Colonic mucosa (tissue), 4 donors: ENCODE measurements around the gene HECW1. TPM values are rescaled to one million over a fixed set of nuclear protein-coding genes. Genes with fewer than 3 reads are reported as not detected.

Experiments used
- DNase-seq: peaks from one replicate; pipeline ENCODE4 v3.0.0-alpha.2; 2020
- H3K27ac ChIP-seq: fragments of 200-600 bp; one replicate; pipeline ENCODE4 v1.8.0; 2021
- H3K27me3 ChIP-seq: fragments of 200-600 bp; one replicate; pipeline ENCODE4 v1.8.0; 2021
- H3K36me3 ChIP-seq: fragments of 200-600 bp; one replicate; pipeline ENCODE4 v1.8.0; 2021
- H3K4me1 ChIP-seq: fragments of 200-600 bp; one replicate; pipeline ENCODE4 v1.8.0; 2021; ENCODE audit warnings: mild to moderate bottlenecking
- H3K4me3 ChIP-seq: fragments of 200-600 bp; one replicate; pipeline ENCODE4 v1.8.0; 2021
- H3K9ac ChIP-seq, 2 donors: one replicate each; pipeline ENCODE4 v1.7.0; 2013; ENCODE audit warnings: control low read depth in 2 of 2, low read depth in 2 of 2, low read length in 2 of 2
- H3K9me3 ChIP-seq: fragments of 200-600 bp; one replicate; pipeline ENCODE4 v1.8.0; 2021
- CTCF ChIP-seq: fragments of 200-600 bp; IDR thresholded peaks from one replicate; pipeline ENCODE4 v1.8.0; 2022; ENCODE audit warnings: antibody characterized with exemption, mild to moderate bottlenecking
- intact Hi-C: fragments of 100-400 bp; cut with DNase I; formaldehyde crosslinking; loops from one replicate; pipeline ENCODE4 v1.14.1; 2022
- total RNA-seq, 2 donors: library from RNA; stranded (reverse); fragmentation: NEBNext Ultra II Directional in 1 of 2; extraction: Animal tissue kit (Norgen Biotek cat#: 25700) in 1 of 2; gene quantifications; one replicate each; pipeline ENCODE4 v1.2.1, GENCODE V29; 2021
- donor health status: healthy.
- donor health status: DM: no; HTN: no; CAD: no.
- donor health status: DM: no; HTN: no; CAD: no.

The HECW1 gene
- total RNA-seq, 2 donors from 2014 or later: 0.35 to 0.40 TPM

- TF ChIP-seq CTCF: no peak
- Histone ChIP-seq H3K36me3 (no peaks in the 10 kb centered on the region), H3K27me3 (no peaks in the 10 kb centered on the region), H3K4me1 (no peaks in the 10 kb centered on the region), H3K9me3 (no peaks in the 10 kb centered on the region), H3K27ac (no peak overlapping the region), H3K4me3 (no peak overlapping the region), H3K9ac (no peak overlapping the region)
- no peak for DNase-seq
- intact Hi-C loops: no loop called here
These were observed 191.3 kb downstream of the HECW1 start for GRCh38 chr7:43303740-43304241.

GRCh38 chr7:43306404-43306803 is 194.0 kb downstream of the HECW1 start:
- Histone ChIP-seq H3K27me3 (no peaks in the 10 kb centered on the region), H3K4me1 (no peaks in the 10 kb centered on the region), H3K9me3 (no peaks in the 10 kb centered on the region), H3K9ac (no peak overlapping the region), H3K4me3 (no peak overlapping the region), H3K27ac (no peak overlapping the region), H3K36me3 (no peaks in the 10 kb centered on the region)
- TF ChIP-seq CTCF: no peak
- intact Hi-C loops: no loop called here
- no peak for DNase-seq

- Histone ChIP-seq H3K4me3 (no peak overlapping the region), H3K9me3 (no peaks in the 10 kb centered on the region), H3K4me1 (no peaks in the 10 kb centered on the region), H3K27ac (no peak overlapping the region), H3K36me3 (no peaks in the 10 kb centered on the region), H3K9ac (no peak overlapping the region), H3K27me3 (no peaks in the 10 kb centered on the region)
- intact Hi-C loops: no loop called here
- no peak for TF ChIP-seq CTCF
- DNase-seq: no peak
These were observed 195.1 kb downstream of the HECW1 start for GRCh38 chr7:43307522-43307921.

- no peaks in the 10 kb centered on the region for H3K36me3 ChIP-seq
- intact Hi-C loops: no loop called here
- no peaks in the 10 kb centered on the region for H3K9me3 ChIP-seq
- no peaks in the 10 kb centered on the region for H3K4me1 ChIP-seq
- TF ChIP-seq CTCF: no peak
- H3K4me3 ChIP-seq: no peak overlapping the region
- H3K27ac ChIP-seq: no peak overlapping the region
- H3K27me3 ChIP-seq: no peaks in the 10 kb centered on the region
- DNase-seq: no peak
- H3K9ac ChIP-seq: no peak overlapping the region
These were observed 196.7 kb downstream of the HECW1 start for GRCh38 chr7:43308913-43309705.

- Histone ChIP-seq H3K4me1 (no peaks in the 10 kb centered on the region), H3K4me3 (no peak overlapping the region), H3K36me3 (no peaks in the 10 kb centered on the region), H3K9me3 (no peaks in the 10 kb centered on the region), H3K27ac (no peak overlapping the region), H3K9ac (no peak overlapping the region), H3K27me3 (no peaks in the 10 kb centered on the region)
- intact Hi-C loops: no loop called here
- no peak for TF ChIP-seq CTCF
- DNase-seq: no peak
These were observed 197.2 kb downstream of the HECW1 start for GRCh38 chr7:43309706-43310022.
